Coronary artery (tissue), 2 donors: Measurements from ENCODE around the gene RNF157.

Experiments
- DNase-seq: peaks from one replicate; pipeline ENCODE4 v3.0.0-alpha.2; 2017; ENCODE audit warnings: low spot score
- H3K27ac ChIP-seq, 2 donors: fragments of 200-600 bp; sonication (generic); one replicate each; pipeline ENCODE4 v1.5.1; 2016 to 2019
- H3K4me3 ChIP-seq: fragments of 200-600 bp; sonication (generic); 2 replicates; pipeline ENCODE4 v1.5.1; 2016; ENCODE audit warnings: mild to moderate bottlenecking, moderate library complexity
- CTCF ChIP-seq: fragments of 200-600 bp; sonication (generic); IDR thresholded peaks from one replicate; pipeline ENCODE4 v1.5.1; 2019; ENCODE audit warnings: antibody characterized with exemption

RNF157 gene

GRCh38 chr17:76164331-76164730, 76.0 kb downstream of the RNF157 start:
- DNase-seq: no peak
- Histone ChIP-seq H3K27ac (no peak overlapping the region), H3K4me3 (no peak overlapping the region)
- TF ChIP-seq CTCF: no peak

GRCh38 chr17:76163919-76164318, 76.4 kb downstream of the RNF157 start:
- TF ChIP-seq CTCF: no peak
- DNase-seq: no peak
- H3K27ac ChIP-seq: no peak overlapping the region
- no peak overlapping the region for H3K4me3 ChIP-seq

GRCh38 chr17:76161619-76162266, 78.5 kb downstream of the RNF157 start:
- no peak for TF ChIP-seq CTCF
- no peak overlapping the region for H3K27ac ChIP-seq
- no peak overlapping the region for H3K4me3 ChIP-seq
- no peak for DNase-seq

GRCh38 chr17:76160896-76161528, 79.3 kb downstream of the RNF157 start:
- Histone ChIP-seq H3K4me3 (no peak overlapping the region), H3K27ac (no peak overlapping the region)
- no peak for TF ChIP-seq CTCF
- no peak for DNase-seq

GRCh38 chr17:76159157-76159556, 81.1 kb downstream of the RNF157 start:
- no peak for TF ChIP-seq CTCF
- H3K4me3 ChIP-seq: no peak overlapping the region
- no peak for DNase-seq

GRCh38 chr17:76157759-76158158, 82.5 kb downstream of the RNF157 start:
- TF ChIP-seq CTCF: no peak
- no peak for DNase-seq

More at GRCh38 chr17:76159157-76159556, 81.1 kb downstream of the RNF157 start:
- H3K27ac ChIP-seq: no peak overlapping the region

GRCh38 chr17:76156662-76156991, 83.7 kb downstream of the RNF157 start:
- DNase-seq: no peak
- Histone ChIP-seq H3K27ac (no peak overlapping the region), H3K4me3 (no peak overlapping the region)
- no peak for TF ChIP-seq CTCF

More at GRCh38 chr17:76157759-76158158, 82.5 kb downstream of the RNF157 start:
- Histone ChIP-seq H3K4me3 (no peak overlapping the region), H3K27ac (no peak overlapping the region)
